SK-N-SH (cell line): Measurements from ENCODE around the gene DNAH1. TPM values are rescaled to one million over a fixed set of nuclear protein-coding genes. Genes with fewer than 3 reads are reported as not detected.

Source experiments
- CTCF ChIA-PET: fragments of 300-600, 350-600 bp; formaldehyde crosslinking; extraction: SDS; loops from one replicate; lab custom pipeline; 2021; lab: Yijun Ruan, JAX
- POLR2A ChIA-PET: fragments of 350-600 bp; sonication (Branson Sonifier 250); formaldehyde crosslinking; extraction: SDS; loops from one replicate; lab custom pipeline; 2020; ENCODE audit warnings: antibody characterized with exemption, inconsistent platforms; lab: Yijun Ruan, JAX
- DNase-seq: peaks from one replicate; pipeline ENCODE4 v3.0.0; 2012
- H2AFZ ChIP-seq: fragments of 200-600 bp; sonication (generic); 2 replicates; pipeline ENCODE4 v1.8.1; 2016; ENCODE audit warnings: antibody characterized with exemption, mild to moderate bottlenecking, low read depth
- H3F3A ChIP-seq: fragments of 200-600 bp; sonication (generic); replicated peaks from 2 replicates; pipeline ENCODE3; 2016; ENCODE audit warnings: antibody characterized with exemption, mild to moderate bottlenecking; ENCODE audit not compliant: insufficient read depth
- H3K27ac ChIP-seq, 2 experiments: fragments of 200-500 bp in 1 of 2; fragments of 200-600 bp in 1 of 2; sonication (Bioruptor generic) in 1 of 2; sonication (generic), shearing (Covaris generic) in 1 of 2; 2 replicates each; pipeline versions ENCODE4 v1.5.1 to v1.6.1; 2014 to 2016; ENCODE audit warnings: low read depth in 2 of 2, inconsistent platforms in 1 of 2, low read length in 1 of 2, mild to moderate bottlenecking in 1 of 2, mixed read lengths in 1 of 2
- H3K27me3 ChIP-seq: fragments of 200-600 bp; sonication (generic), shearing (Covaris generic); 2 replicates; pipeline ENCODE4 v1.6.1; 2016; ENCODE audit warnings: mixed run types; ENCODE audit not compliant: insufficient read depth
- H3K36me3 ChIP-seq, 2 experiments: fragments of 200-500 bp in 1 of 2; fragments of 200-600 bp in 1 of 2; sonication (Bioruptor generic) in 1 of 2; sonication (generic) in 1 of 2; replicated peaks in 1 of 2; 2 replicates each; pipeline versions ENCODE3 to v1.5.1; 2014 to 2016; ENCODE audit warnings: low read length in 1 of 2, mild to moderate bottlenecking in 1 of 2; ENCODE audit not compliant: insufficient read depth in 2 of 2, control insufficient read depth in 1 of 2
- H3K4me1 ChIP-seq, 2 experiments: fragments of 200-500 bp in 1 of 2; fragments of 200-600 bp in 1 of 2; sonication (Bioruptor generic) in 1 of 2; sonication (generic), shearing (Covaris generic) in 1 of 2; 2 replicates each; pipeline versions ENCODE4 v1.5.1 to v1.6.1; 2014 to 2016; ENCODE audit warnings: low read depth in 1 of 2, low read length in 1 of 2, mixed run types in 1 of 2; ENCODE audit not compliant: insufficient read depth in 2 of 2, control insufficient read depth in 1 of 2
- H3K4me2 ChIP-seq: fragments of 200-600 bp; sonication (generic), shearing (Covaris generic); 2 replicates; pipeline ENCODE4 v1.6.1; 2017; ENCODE audit warnings: mixed run types
- H3K4me3 ChIP-seq, 2 experiments: fragments of 200-500 bp in 1 of 2; fragments of 200-600 bp in 1 of 2; sonication (Bioruptor generic) in 1 of 2; sonication (generic), shearing (Covaris generic) in 1 of 2; 2 replicates each; pipeline versions ENCODE4 v1.5.1 to v1.8.1; 2014 to 2016; ENCODE audit warnings: low read depth in 2 of 2, inconsistent platforms in 1 of 2, low read length in 1 of 2, mild to moderate bottlenecking in 1 of 2, mixed read lengths in 1 of 2, moderate library complexity in 1 of 2
- H3K79me2 ChIP-seq: fragments of 200-600 bp; sonication (generic); 2 replicates; pipeline ENCODE4 v1.8.1; 2017; ENCODE audit warnings: mild to moderate bottlenecking; ENCODE audit not compliant: insufficient read depth
- H3K9ac ChIP-seq: fragments of 200-600 bp; sonication (generic); 2 replicates; pipeline ENCODE4 v1.6.1; 2017; ENCODE audit warnings: mixed run types
- H3K9me2 ChIP-seq: fragments of 200-600 bp; sonication (generic); 2 replicates; pipeline ENCODE4 v1.6.1; 2017; ENCODE audit warnings: mixed run types
- H3K9me3 ChIP-seq: fragments of 200-600 bp; sonication (generic); 2 replicates; pipeline ENCODE4 v1.6.1; 2017; ENCODE audit warnings: mixed run types, mild to moderate bottlenecking, moderate library complexity
- H4K20me1 ChIP-seq: fragments of 200-600 bp; sonication (generic); 2 replicates; pipeline ENCODE4 v1.6.1; 2017; ENCODE audit warnings: mild to moderate bottlenecking, mixed run types; ENCODE audit not compliant: insufficient read depth
- CTCF ChIP-seq: fragments of 200-600 bp; sonication (generic); IDR thresholded peaks from 2 replicates; pipeline ENCODE4 v1.6.1; 2017; ENCODE audit warnings: antibody characterized with exemption, mild to moderate bottlenecking, moderate library complexity
- EP300 ChIP-seq, 2 experiments: IDR thresholded peaks; 2 replicates each; pipeline versions ENCODE4 v1.4.0 to v1.6.1; 2012; ENCODE audit warnings: borderline replicate concordance in 1 of 2, low read depth in 1 of 2, low read length in 1 of 2
- FOXJ3 ChIP-seq: sonication (generic); formaldehyde crosslinking; IDR thresholded peaks from 2 replicates; pipeline ENCODE4 v1.5.1; 2020; ENCODE audit warnings: mild to moderate bottlenecking, missing genetic modification reagents
- MXI1 ChIP-seq: IDR thresholded peaks from 2 replicates; pipeline ENCODE4 v1.6.1; 2012; ENCODE audit warnings: mild to moderate bottlenecking, low read depth, low read length, improper control_type of control experiment
- NRF1 ChIP-seq: IDR thresholded peaks from 2 replicates; pipeline ENCODE4 v1.6.1; 2012; ENCODE audit warnings: low read depth, mild to moderate bottlenecking, low read length
- RFX5 ChIP-seq: IDR thresholded peaks from 2 replicates; pipeline ENCODE4 v1.6.1; 2012; ENCODE audit warnings: mild to moderate bottlenecking, improper control_type of control experiment, low read length
- TAF1 ChIP-seq: IDR thresholded peaks from 2 replicates; pipeline ENCODE4 v1.6.1; 2012; ENCODE audit warnings: low read depth, mild to moderate bottlenecking, low read length, moderate library complexity, borderline replicate concordance
- YY1 ChIP-seq: IDR thresholded peaks from 2 replicates; pipeline ENCODE4 v1.4.0; 2012; ENCODE audit warnings: low read depth, mild to moderate bottlenecking
- WGBS: methylation state at CpG from one replicate; pipeline ENCODE4 v1.1.6; 2017; ENCODE audit warnings: low lambda C conversion rate; 5-methylcytosine and 5-hydroxymethylcytosine counted together
- polyA plus RNA-seq, 3 experiments: library from polyadenylated mRNA; depleted of rRNA; stranded (reverse); fragments of >200 nt; gene quantifications; 2 replicates each; pipeline ENCODE4 v1.2.3, GENCODE V29; 2012
- TF ChIP-seq, protein P1 (sequence below): IDR thresholded peaks from 2 replicates; pipeline ENCODE4 v1.6.1; 2012; ENCODE audit warnings: mild to moderate bottlenecking, low read depth, low read length, moderate library complexity

Gene DNAH1
- polyA plus RNA-seq, 1 of the 3 experiments (the other 2 are of a cell fraction) = 5.1 TPM

- ChIA-PET CTCF (interaction anchor here (1.3 to 32.8 kb wide), 4 partner anchors 8 to 127 kb away, joined by 6 to 504 read pairs (median 16); partner anchors contain the start of gene GLYCTK), POLR2A (no interaction called here)
- Histone ChIP-seq H3K79me2 (no peaks in the 10 kb centered on the region), H3K27me3 (no peaks in the 10 kb centered on the region), H3K27ac (no peak overlapping the region), H3K4me2 (no peak overlapping the region), H3K4me3 (no peak overlapping the region), H3K9me2 (no peaks in the 10 kb centered on the region), H3K9ac (no peak overlapping the region), H2AFZ (no peak overlapping the region), H3F3A (no peaks in the 10 kb centered on the region), H3K36me3 (no peaks in the 10 kb centered on the region), H3K4me1 (no peaks in the 10 kb centered on the region), H3K9me3 (no peaks in the 10 kb centered on the region), H4K20me1 (no peaks in the 10 kb centered on the region)
- WGBS = 90% methylated on average over 15 of the region's 16 CpGs
- DNase-seq = no peak
- TF ChIP-seq EP300 (IDR thresholded peaks at IDR 0.05; ENCODE audit: borderline replicate concordance in 1 of 2, low read depth in 1 of 2, low read length in 1 of 2) (no peak), YY1 (no peak), RFX5 (no peak), TAF1 (no peak), CTCF (no peak), NRF1 (no peak), FOXJ3 (CRISPR knock-in tag) (no peak), MXI1 (no peak)
- TF ChIP-seq, protein P1, sequence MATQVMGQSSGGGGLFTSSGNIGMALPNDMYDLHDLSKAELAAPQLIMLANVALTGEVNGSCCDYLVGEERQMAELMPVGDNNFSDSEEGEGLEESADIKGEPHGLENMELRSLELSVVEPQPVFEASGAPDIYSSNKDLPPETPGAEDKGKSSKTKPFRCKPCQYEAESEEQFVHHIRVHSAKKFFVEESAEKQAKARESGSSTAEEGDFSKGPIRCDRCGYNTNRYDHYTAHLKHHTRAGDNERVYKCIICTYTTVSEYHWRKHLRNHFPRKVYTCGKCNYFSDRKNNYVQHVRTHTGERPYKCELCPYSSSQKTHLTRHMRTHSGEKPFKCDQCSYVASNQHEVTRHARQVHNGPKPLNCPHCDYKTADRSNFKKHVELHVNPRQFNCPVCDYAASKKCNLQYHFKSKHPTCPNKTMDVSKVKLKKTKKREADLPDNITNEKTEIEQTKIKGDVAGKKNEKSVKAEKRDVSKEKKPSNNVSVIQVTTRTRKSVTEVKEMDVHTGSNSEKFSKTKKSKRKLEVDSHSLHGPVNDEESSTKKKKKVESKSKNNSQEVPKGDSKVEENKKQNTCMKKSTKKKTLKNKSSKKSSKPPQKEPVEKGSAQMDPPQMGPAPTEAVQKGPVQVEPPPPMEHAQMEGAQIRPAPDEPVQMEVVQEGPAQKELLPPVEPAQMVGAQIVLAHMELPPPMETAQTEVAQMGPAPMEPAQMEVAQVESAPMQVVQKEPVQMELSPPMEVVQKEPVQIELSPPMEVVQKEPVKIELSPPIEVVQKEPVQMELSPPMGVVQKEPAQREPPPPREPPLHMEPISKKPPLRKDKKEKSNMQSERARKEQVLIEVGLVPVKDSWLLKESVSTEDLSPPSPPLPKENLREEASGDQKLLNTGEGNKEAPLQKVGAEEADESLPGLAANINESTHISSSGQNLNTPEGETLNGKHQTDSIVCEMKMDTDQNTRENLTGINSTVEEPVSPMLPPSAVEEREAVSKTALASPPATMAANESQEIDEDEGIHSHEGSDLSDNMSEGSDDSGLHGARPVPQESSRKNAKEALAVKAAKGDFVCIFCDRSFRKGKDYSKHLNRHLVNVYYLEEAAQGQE = no peak
Measured at GRCh38 chr3:52346623-52347530, 30.8 kb downstream of the DNAH1 start.
